ENCODE results near the gene RUVBL2. TPM values are rescaled to one million over a fixed set of nuclear protein-coding genes. Genes with fewer than 3 reads are reported as not detected.

RUVBL2 gene
- total RNA-seq, 1 donor from 2014 or later = 40.0 TPM

Small RNAs within 50 kb of the gene (microRNA-seq; reads per million reads assigned to microRNA genes)
- not detected for gene MIR6798 (ENCODE audit: borderline number of aligned reads)

Other genes starting within 250 kb of the RUVBL2 start
- 2.0 TPM for gene IZUMO1, start 247.0 kb upstream of the RUVBL2 start, total RNA-seq
- gene FUT1, start 241.2 kb upstream of the RUVBL2 start, total RNA-seq = 5.7 TPM
- gene FGF21, start 238.4 kb upstream of the RUVBL2 start, total RNA-seq = not detected
- gene BCAT2, start 182.9 kb upstream of the RUVBL2 start, total RNA-seq = 20.3 TPM
- 9.4 TPM for gene HSD17B14, start 157.4 kb upstream of the RUVBL2 start, total RNA-seq
- gene PLEKHA4, start 125.3 kb upstream of the RUVBL2 start, total RNA-seq = 44.9 TPM
- gene PPP1R15A, start 121.5 kb upstream of the RUVBL2 start, total RNA-seq = 152 TPM
- gene TULP2, start 95.1 kb upstream of the RUVBL2 start, total RNA-seq = not detected
- gene NUCB1, start 93.6 kb upstream of the RUVBL2 start, total RNA-seq = 304 TPM
- 0.61 TPM for gene DHDH, start 60.2 kb upstream of the RUVBL2 start, total RNA-seq
- 71.8 TPM for gene BAX, start 39.0 kb upstream of the RUVBL2 start, total RNA-seq
- 9,334 TPM for gene FTL, start 28.6 kb upstream of the RUVBL2 start, total RNA-seq
- gene GYS1, start 578 bp upstream of the RUVBL2 start, total RNA-seq = 82.0 TPM
- gene LHB, start 23.2 kb downstream of the RUVBL2 start, total RNA-seq = not detected
- not detected for gene CGB3, start 30.4 kb downstream of the RUVBL2 start, total RNA-seq
- not detected for gene CGB2, start 38.0 kb downstream of the RUVBL2 start, total RNA-seq
- not detected for gene CGB1, start 43.0 kb downstream of the RUVBL2 start, total RNA-seq
- not detected for gene CGB5, start 50.0 kb downstream of the RUVBL2 start, total RNA-seq
- not detected for gene CGB8, start 55.2 kb downstream of the RUVBL2 start, total RNA-seq
- not detected for gene CGB7, start 63.9 kb downstream of the RUVBL2 start, total RNA-seq
- gene NTF4, start 70.9 kb downstream of the RUVBL2 start, total RNA-seq = not detected
- not detected for gene KCNA7, start 78.8 kb downstream of the RUVBL2 start, total RNA-seq
- gene SNRNP70, start 91.6 kb downstream of the RUVBL2 start, total RNA-seq = 148 TPM
- 4.2 TPM for gene LIN7B, start 120.5 kb downstream of the RUVBL2 start, total RNA-seq
- not detected for gene C19orf73, start 125.3 kb downstream of the RUVBL2 start, total RNA-seq
- 3.1 TPM for gene PPFIA3, start 125.7 kb downstream of the RUVBL2 start, total RNA-seq
- gene HRC, start 161.5 kb downstream of the RUVBL2 start, total RNA-seq = 1.3 TPM
- gene TRPM4, start 163.9 kb downstream of the RUVBL2 start, total RNA-seq = 17.0 TPM